Measurements from ENCODE around the gene NPR3. TPM values are rescaled to one million over a fixed set of nuclear protein-coding genes. Genes with fewer than 3 reads are reported as not detected.

The NPR3 gene
- total RNA-seq, 1 experiment from 2014 or later = 2.6 TPM

DNA sequence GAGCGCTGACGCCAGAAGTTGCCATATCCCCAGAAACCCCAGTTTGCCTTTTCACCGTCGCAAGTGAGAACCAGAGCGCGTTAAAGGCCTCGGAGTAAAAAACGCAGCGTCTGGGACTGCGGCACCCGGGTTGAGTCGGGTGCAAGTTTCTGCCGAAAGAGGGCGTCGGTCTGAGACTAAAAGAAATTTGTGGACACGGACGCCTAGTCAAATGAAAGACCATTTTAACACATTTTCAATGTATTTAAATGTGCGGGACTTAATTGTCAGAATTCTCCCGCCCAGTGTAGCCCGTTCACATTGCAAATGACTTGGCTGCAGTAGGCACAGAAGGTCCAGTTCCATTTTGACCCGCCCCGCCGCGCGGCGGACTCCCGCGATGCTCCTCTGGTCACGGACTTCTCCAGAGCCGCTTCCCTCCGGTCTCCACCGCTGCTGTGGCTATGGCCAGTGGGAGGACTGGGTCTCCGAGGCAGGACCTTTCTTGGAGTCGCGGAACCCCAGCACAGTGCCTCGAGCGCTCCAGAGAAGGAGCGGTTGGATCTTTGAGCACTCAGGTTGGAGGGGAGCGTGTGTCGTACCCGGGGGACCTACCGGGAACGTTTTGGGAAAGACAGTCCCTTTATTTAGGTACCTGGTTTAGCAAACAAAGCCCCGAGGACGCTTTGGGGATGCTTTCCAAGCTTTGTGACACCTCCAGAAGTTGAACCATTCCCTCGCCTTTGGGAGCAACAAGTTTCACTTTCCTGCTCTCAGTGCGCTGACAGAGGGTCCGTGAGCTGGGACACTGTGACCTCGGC, 1.2 kb upstream of the NPR3 start:
- in situ Hi-C loops (cut with HindIII; ENCODE audit: low pct_unique_long_range_greater_than_20kb, low sequenced_read_pairs) = no loop called here
- DNase-seq (ENCODE audit: low read depth) = peak; percentile 72

- DNase-seq (ENCODE audit: low read depth) = no peak
- in situ Hi-C loops (cut with HindIII; ENCODE audit: low pct_unique_long_range_greater_than_20kb, low sequenced_read_pairs) = no loop called here
These were observed 200 bp downstream of the NPR3 start for GRCh38 chr5:32711362-32711680.

DNA sequence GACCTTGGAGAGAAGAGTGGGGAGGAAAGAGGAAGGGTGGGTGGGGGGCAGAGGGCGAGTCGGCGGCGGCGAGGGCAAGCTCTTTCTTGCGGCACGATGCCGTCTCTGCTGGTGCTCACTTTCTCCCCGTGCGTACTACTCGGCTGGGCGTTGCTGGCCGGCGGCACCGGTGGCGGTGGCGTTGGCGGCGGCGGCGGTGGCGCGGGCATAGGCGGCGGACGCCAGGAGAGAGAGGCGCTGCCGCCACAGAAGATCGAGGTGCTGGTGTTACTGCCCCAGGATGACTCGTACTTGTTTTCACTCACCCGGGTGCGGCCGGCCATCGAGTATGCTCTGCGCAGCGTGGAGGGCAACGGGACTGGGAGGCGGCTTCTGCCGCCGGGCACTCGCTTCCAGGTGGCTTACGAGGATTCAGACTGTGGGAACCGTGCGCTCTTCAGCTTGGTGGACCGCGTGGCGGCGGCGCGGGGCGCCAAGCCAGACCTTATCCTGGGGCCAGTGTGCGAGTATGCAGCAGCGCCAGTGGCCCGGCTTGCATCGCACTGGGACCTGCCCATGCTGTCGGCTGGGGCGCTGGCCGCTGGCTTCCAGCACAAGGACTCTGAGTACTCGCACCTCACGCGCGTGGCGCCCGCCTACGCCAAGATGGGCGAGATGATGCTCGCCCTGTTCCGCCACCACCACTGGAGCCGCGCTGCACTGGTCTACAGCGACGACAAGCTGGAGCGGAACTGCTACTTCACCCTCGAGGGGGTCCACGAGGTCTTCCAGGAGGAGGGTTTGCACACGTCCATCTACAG, 760 bp downstream of the NPR3 start:
- DNase-seq (ENCODE audit: low read depth) = peak; percentile 32
- in situ Hi-C loops (cut with HindIII; ENCODE audit: low pct_unique_long_range_greater_than_20kb, low sequenced_read_pairs) = no loop called here

- in situ Hi-C loops (cut with HindIII; ENCODE audit: low pct_unique_long_range_greater_than_20kb, low sequenced_read_pairs) = no loop called here
- no peak for DNase-seq (ENCODE audit: low read depth)
These were observed 1.6 kb downstream of the NPR3 start for GRCh38 chr5:32712481-32713360.

- in situ Hi-C loops (cut with HindIII; ENCODE audit: low pct_unique_long_range_greater_than_20kb, low sequenced_read_pairs) = no loop called here
- DNase-seq (ENCODE audit: low read depth) = no peak
These were observed 2.2 kb downstream of the NPR3 start for GRCh38 chr5:32713361-32713769.

DNA sequence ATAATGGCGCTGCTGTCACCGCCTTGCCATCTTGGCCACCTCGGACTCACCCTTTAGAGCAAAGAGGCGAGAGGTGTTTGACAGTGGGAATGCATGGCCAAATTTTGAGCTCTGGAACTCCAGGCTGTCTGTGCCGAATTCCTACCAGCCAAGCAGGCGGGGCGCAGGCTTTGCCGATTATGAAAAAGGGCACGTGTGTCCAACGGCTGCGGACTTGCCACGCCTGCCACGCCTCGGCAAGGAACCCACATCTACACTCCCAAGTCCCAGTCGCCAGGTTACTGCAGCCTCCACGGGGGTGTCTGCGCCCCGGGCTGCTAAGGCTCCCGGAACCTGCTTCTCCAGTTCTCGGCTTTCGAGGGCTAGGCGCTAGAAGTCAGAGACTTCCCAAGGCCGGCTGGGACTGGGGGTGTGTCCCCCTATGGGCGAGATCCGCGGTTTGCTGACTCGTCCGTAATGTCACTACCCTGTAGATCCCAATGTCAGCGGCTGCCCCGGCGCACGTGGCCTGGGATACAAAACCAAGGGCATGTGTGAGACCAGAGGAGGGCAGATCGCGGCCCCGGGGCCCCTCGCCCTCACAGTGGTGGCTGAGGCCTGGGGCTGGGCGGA, 2.8 kb downstream of the NPR3 start:
- in situ Hi-C loops (cut with HindIII; ENCODE audit: low pct_unique_long_range_greater_than_20kb, low sequenced_read_pairs) = no loop called here
- DNase-seq (ENCODE audit: low read depth) = no peak

DNA sequence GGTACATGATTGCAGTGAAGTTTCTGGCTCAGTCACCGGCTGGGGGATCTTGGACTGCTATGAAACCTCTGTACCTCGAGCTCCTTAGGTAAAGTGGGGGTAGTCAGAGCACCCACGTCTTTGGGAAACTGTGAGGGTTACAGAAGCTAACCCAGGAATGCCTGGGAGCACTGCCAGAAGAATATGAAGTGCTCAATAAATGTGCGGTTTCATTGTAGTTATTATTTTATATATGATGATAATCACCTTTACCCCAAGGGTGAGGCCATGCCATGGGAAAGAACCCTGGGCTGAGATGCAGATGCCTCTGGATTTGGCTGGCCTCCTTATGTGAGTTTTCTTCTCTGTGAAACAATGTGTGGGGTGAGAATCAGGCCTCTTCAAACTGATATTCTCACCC, 3.7 kb downstream of the NPR3 start:
- in situ Hi-C loops (cut with HindIII; ENCODE audit: low pct_unique_long_range_greater_than_20kb, low sequenced_read_pairs) = no loop called here
- DNase-seq (ENCODE audit: low read depth) = no peak

- DNase-seq (ENCODE audit: low read depth) = no peak
- in situ Hi-C loops (cut with HindIII; ENCODE audit: low pct_unique_long_range_greater_than_20kb, low sequenced_read_pairs) = no loop called here
These were observed 9.2 kb downstream of the NPR3 start for GRCh38 chr5:32720300-32720699.

DNA sequence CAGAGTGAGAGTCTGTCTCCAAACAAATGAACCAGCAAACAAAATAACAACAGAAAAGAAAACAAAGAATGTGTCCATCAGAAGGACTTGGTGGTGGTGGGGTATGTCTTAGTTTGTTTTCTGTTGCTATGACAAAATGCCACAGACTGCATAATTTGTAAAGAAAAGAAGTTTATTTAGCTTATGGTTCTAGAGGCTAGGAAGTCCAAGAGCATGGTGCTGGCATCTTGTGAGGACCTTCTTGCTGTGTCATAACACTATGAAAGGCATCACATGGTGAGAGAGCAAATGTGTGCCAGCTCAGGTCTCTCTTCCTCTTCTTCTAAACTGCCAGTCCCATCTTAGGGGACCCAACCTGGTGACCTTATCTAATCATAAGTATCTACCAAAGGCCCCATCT, 10.5 kb downstream of the NPR3 start:
- no peak for DNase-seq (ENCODE audit: low read depth)
- in situ Hi-C loops (cut with HindIII; ENCODE audit: low pct_unique_long_range_greater_than_20kb, low sequenced_read_pairs) = no loop called here

GRCh38 chr5:32722957-32723356, 11.8 kb downstream of the NPR3 start:
- in situ Hi-C loops (cut with HindIII; ENCODE audit: low pct_unique_long_range_greater_than_20kb, low sequenced_read_pairs) = no loop called here
- no peak for DNase-seq (ENCODE audit: low read depth)

GRCh38 chr5:32724526-32724925, 13.4 kb downstream of the NPR3 start:
- in situ Hi-C loops (cut with HindIII; ENCODE audit: low pct_unique_long_range_greater_than_20kb, low sequenced_read_pairs) = no loop called here
- no peak for DNase-seq (ENCODE audit: low read depth)

- in situ Hi-C loops (cut with HindIII; ENCODE audit: low pct_unique_long_range_greater_than_20kb, low sequenced_read_pairs) = no loop called here
- DNase-seq (ENCODE audit: low read depth) = no peak
These were observed 15.0 kb downstream of the NPR3 start for GRCh38 chr5:32726086-32726557.

DNA sequence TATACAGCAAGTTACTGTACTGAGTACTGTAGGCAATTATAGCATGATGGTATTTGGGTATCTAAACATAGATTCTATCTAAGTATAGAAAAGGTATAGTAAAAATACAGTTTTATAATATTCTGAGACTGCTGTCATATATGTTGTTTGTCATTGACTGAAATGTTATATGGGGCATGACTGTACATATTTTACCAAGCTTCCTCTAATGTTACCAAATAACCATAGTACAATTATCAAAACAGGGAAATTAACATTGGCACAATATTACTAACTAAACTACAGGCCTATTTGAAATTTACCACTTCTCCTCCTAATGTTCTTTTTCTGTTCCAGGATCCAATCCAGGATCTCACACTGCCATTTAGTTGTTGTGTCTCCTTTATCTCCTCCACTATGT, 18.5 kb downstream of the NPR3 start:
- in situ Hi-C loops (cut with HindIII; ENCODE audit: low pct_unique_long_range_greater_than_20kb, low sequenced_read_pairs) = no loop called here
- no peak for DNase-seq (ENCODE audit: low read depth)

- in situ Hi-C loops (cut with HindIII; ENCODE audit: low pct_unique_long_range_greater_than_20kb, low sequenced_read_pairs) = no loop called here
- no peak for DNase-seq (ENCODE audit: low read depth)
These were observed 22.6 kb downstream of the NPR3 start for GRCh38 chr5:32733590-32734340.

- in situ Hi-C loops (cut with HindIII; ENCODE audit: low pct_unique_long_range_greater_than_20kb, low sequenced_read_pairs) = no loop called here
- no peak for DNase-seq (ENCODE audit: low read depth)
These were observed 23.8 kb downstream of the NPR3 start for GRCh38 chr5:32734827-32735378.

GRCh38 chr5:32735512-32735911, 24.4 kb downstream of the NPR3 start:
- no peak for DNase-seq (ENCODE audit: low read depth)
- in situ Hi-C loops (cut with HindIII; ENCODE audit: low pct_unique_long_range_greater_than_20kb, low sequenced_read_pairs) = no loop called here

DNA sequence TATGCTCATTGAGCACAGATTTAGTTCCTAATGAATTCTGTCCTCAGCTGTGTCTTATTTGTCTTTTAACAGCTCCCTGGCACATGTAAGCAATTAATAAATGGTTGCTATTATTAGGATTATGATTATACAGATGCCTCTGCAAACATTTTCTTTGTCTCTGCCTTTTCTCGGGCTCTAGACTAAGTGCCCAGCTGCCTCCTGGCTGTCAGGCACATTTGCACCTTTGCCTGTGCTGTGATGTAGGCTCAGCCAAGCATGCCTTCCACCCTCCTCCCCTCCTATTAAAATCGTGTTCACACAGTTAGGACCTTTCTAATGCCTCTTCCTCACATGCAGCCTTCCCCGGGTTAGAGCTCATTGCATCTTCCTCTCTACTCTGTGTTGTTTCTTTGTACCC, 25.7 kb downstream of the NPR3 start:
- no peak for DNase-seq (ENCODE audit: low read depth)
- in situ Hi-C loops (cut with HindIII; ENCODE audit: low pct_unique_long_range_greater_than_20kb, low sequenced_read_pairs) = no loop called here

Measured in Caki2 (cell line).